HepG2 (cell line): ENCODE data around the gene DNAAF3. TPM values are rescaled to one million over a fixed set of nuclear protein-coding genes. Genes with fewer than 3 reads are reported as not detected.

ENCODE experiments used
- ATF5 ChIP-seq: sonication (generic); formaldehyde crosslinking; IDR thresholded peaks from 2 replicates; pipeline ENCODE4 v1.4.0; 2020; ENCODE audit warnings: mild to moderate bottlenecking, low read depth, missing genetic modification reagents
- CBX2 ChIP-seq, 2 experiments: fragments of 200-600 bp in 1 of 2; sonication (generic); formaldehyde crosslinking in 1 of 2; IDR thresholded peaks; 2 replicates each; pipeline versions ENCODE4 v1.7.0 to v1.8.1; 2018 to 2022; ENCODE audit warnings: low read depth in 2 of 2, low read length in 1 of 2, mild to moderate bottlenecking in 1 of 2, missing genetic modification reagents in 1 of 2
- EHMT2 ChIP-seq: fragments of 200-600 bp; sonication (generic); IDR thresholded peaks from 2 replicates; pipeline ENCODE4 v1.7.0; 2017; ENCODE audit warnings: antibody characterized with exemption, low read depth, low read length, borderline replicate concordance
- FOXM1 ChIP-seq: sonication (generic); formaldehyde crosslinking; IDR thresholded peaks from 2 replicates; pipeline ENCODE4 v1.5.0; 2020; ENCODE audit warnings: missing genetic modification reagents
- HOXA5 ChIP-seq: sonication (generic); formaldehyde crosslinking; IDR thresholded peaks from 2 replicates; pipeline ENCODE4 v1.4.0; 2020; ENCODE audit warnings: missing genetic modification reagents
- KLF16 ChIP-seq, 2 experiments: sonication (generic) in 1 of 2; formaldehyde crosslinking in 1 of 2; IDR thresholded peaks; 2 replicates each; pipeline versions ENCODE4 v1.6.1 to v1.8.0; 2016 to 2023; ENCODE audit warnings: missing genetic modification reagents in 2 of 2, missing compliant biosample characterization in 1 of 2
- RCOR2 ChIP-seq: IDR thresholded peaks from 2 replicates; pipeline ENCODE4 v1.6.1; 2016; ENCODE audit warnings: missing biosample characterization, missing genetic modification reagents
- RORA ChIP-seq: sonication (generic); formaldehyde crosslinking; IDR thresholded peaks from 2 replicates; pipeline ENCODE4 v1.5.0; 2020; ENCODE audit warnings: mild to moderate bottlenecking, missing genetic modification reagents, moderate library complexity
- SMYD3 ChIP-seq: sonication (generic); formaldehyde crosslinking; IDR thresholded peaks from 2 replicates; pipeline ENCODE4 v1.8.1; 2023; ENCODE audit warnings: mild to moderate bottlenecking, missing genetic modification reagents
- STAG1 ChIP-seq: sonication (generic); formaldehyde crosslinking; IDR thresholded peaks from 2 replicates; pipeline ENCODE4 v1.4.0; 2020; ENCODE audit warnings: missing genetic modification reagents
- ZNF180 ChIP-seq: sonication (generic); formaldehyde crosslinking; IDR thresholded peaks from 2 replicates; pipeline ENCODE4 v1.4.0; 2020; ENCODE audit warnings: low read depth, missing genetic modification reagents, borderline replicate concordance
- ZNF256 ChIP-seq: sonication (generic); formaldehyde crosslinking; conservative IDR thresholded peaks from 2 replicates; pipeline ENCODE4 v1.4.0; 2020; ENCODE audit warnings: missing genetic modification reagents
- ZNF33A ChIP-seq: sonication (generic); formaldehyde crosslinking; IDR thresholded peaks from 2 replicates; pipeline ENCODE4 v1.5.1; 2020; ENCODE audit warnings: missing genetic modification reagents, mild to moderate bottlenecking, moderate library complexity, borderline replicate concordance
- ZNF383 ChIP-seq: sonication (generic); formaldehyde crosslinking; IDR thresholded peaks from 2 replicates; pipeline ENCODE4 v1.4.0; 2020; ENCODE audit warnings: missing genetic modification reagents, mild to moderate bottlenecking, borderline replicate concordance
- ZNF652 ChIP-seq: IDR thresholded peaks from 2 replicates; pipeline ENCODE4 v1.6.1; 2016; ENCODE audit warnings: low read depth, borderline replicate concordance
- polyA plus RNA-seq, 8 experiments: library from polyadenylated mRNA; depleted of rRNA in 3 of 8; stranded (reverse) in 7 of 8; unstranded in 1 of 8; fragments of >200 nt; fragmentation: Illumina TruSeq in 4 of 8; extraction: Trizol in 4 of 8; gene quantifications; 2 replicates each; pipeline versions ENCODE4 v1.2.1 to v1.2.3, GENCODE V29; 2011 to 2016; ENCODE audit warnings: low read depth in 4 of 8, missing spikeins in 1 of 8, mixed read lengths in 1 of 8; ENCODE audit not compliant: insufficient read depth in 1 of 8
- total RNA-seq, 5 experiments: library from RNA; depleted of rRNA; stranded (reverse); fragments of >200 nt; fragmentation: Illumina TruSeq; extraction: Trizol; gene quantifications; 2 replicates each; pipeline ENCODE4 v1.2.3, GENCODE V29; 2016; ENCODE audit warnings: low read depth in 1 of 5
- TF ChIP-seq, protein P1 (sequence below): sonication (generic); formaldehyde crosslinking; IDR thresholded peaks from 2 replicates; pipeline ENCODE4 v1.4.0; 2020; ENCODE audit warnings: missing genetic modification reagents, low read depth, mild to moderate bottlenecking, borderline replicate concordance
- TF ChIP-seq, protein P2 (sequence below): sonication (generic); formaldehyde crosslinking; IDR thresholded peaks from 2 replicates; pipeline ENCODE4 v1.5.0; 2020; ENCODE audit warnings: mild to moderate bottlenecking, missing genetic modification reagents, borderline replicate concordance
- TF ChIP-seq, protein P3 (sequence below), 2 experiments: sonication (generic) in 1 of 2; formaldehyde crosslinking in 1 of 2; IDR thresholded peaks; 2 replicates each; pipeline versions ENCODE4 v1.4.0 to v1.6.1; 2018 to 2020; ENCODE audit warnings: missing genetic modification reagents in 2 of 2, borderline replicate concordance in 1 of 2, low read depth in 1 of 2, mild to moderate bottlenecking in 1 of 2, missing biosample characterization in 1 of 2
- TF ChIP-seq, protein P4 (sequence below): sonication (generic); formaldehyde crosslinking; IDR thresholded peaks from 2 replicates; pipeline ENCODE4 v1.8.1; 2023; ENCODE audit warnings: mild to moderate bottlenecking, missing genetic modification reagents, borderline replicate concordance

The DNAAF3 gene
- total and polyA plus RNA-seq, 2 of the 13 experiments (the other 11 are each of a cell fraction or from before 2014, with no cell fraction given), result 0.30 to 0.40 TPM

- TF ChIP-seq ZNF180 (CRISPR knock-in tag) (no peak), EHMT2 (no peak), RCOR2 (CRISPR knock-in tag) (no peak), ATF5 (no peak), FOXM1 (no peak), ZNF652 (CRISPR knock-in tag) (no peak), ZNF33A (CRISPR knock-in tag) (no peak), CBX2 (IDR thresholded peaks at IDR 0.05; ENCODE audit: low read depth, low read length) (no peak), CBX2 (CRISPR knock-in tag; IDR thresholded peaks at IDR 0.05; ENCODE audit: low read depth) (no peak), ZNF256 (CRISPR knock-in tag) (no peak), RORA (CRISPR knock-in tag) (no peak), STAG1 (CRISPR knock-in tag) (no peak), HOXA5 (no peak), ZNF383 (no peak), KLF16 (CRISPR knock-in tag; IDR thresholded peaks at IDR 0.05) (no peak), SMYD3 (no peak)
- TF ChIP-seq, protein P1, sequence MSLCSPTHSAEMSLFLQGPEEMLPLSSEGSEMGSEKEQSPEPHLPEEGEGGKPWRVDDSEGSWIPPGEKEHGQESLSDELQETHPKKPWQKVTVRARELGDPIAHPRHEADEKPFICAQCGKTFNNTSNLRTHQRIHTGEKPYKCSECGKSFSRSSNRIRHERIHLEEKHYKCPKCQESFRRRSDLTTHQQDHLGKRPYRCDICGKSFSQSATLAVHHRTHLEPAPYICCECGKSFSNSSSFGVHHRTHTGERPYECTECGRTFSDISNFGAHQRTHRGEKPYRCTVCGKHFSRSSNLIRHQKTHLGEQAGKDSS, result 0 out of 2 replicates have a peak, but pooled peaks have one; percentile 35
- TF ChIP-seq, protein P2, sequence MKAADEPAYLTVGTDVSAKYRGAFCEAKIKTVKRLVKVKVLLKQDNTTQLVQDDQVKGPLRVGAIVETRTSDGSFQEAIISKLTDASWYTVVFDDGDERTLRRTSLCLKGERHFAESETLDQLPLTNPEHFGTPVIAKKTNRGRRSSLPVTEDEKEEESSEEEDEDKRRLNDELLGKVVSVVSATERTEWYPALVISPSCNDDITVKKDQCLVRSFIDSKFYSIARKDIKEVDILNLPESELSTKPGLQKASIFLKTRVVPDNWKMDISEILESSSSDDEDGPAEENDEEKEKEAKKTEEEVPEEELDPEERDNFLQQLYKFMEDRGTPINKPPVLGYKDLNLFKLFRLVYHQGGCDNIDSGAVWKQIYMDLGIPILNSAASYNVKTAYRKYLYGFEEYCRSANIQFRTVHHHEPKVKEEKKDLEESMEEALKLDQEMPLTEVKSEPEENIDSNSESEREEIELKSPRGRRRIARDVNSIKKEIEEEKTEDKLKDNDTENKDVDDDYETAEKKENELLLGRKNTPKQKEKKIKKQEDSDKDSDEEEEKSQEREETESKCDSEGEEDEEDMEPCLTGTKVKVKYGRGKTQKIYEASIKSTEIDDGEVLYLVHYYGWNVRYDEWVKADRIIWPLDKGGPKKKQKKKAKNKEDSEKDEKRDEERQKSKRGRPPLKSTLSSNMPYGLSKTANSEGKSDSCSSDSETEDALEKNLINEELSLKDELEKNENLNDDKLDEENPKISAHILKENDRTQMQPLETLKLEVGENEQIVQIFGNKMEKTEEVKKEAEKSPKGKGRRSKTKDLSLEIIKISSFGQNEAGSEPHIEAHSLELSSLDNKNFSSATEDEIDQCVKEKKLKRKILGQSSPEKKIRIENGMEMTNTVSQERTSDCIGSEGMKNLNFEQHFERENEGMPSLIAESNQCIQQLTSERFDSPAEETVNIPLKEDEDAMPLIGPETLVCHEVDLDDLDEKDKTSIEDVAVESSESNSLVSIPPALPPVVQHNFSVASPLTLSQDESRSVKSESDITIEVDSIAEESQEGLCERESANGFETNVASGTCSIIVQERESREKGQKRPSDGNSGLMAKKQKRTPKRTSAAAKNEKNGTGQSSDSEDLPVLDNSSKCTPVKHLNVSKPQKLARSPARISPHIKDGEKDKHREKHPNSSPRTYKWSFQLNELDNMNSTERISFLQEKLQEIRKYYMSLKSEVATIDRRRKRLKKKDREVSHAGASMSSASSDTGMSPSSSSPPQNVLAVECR, result no peak
- TF ChIP-seq, protein P3, sequence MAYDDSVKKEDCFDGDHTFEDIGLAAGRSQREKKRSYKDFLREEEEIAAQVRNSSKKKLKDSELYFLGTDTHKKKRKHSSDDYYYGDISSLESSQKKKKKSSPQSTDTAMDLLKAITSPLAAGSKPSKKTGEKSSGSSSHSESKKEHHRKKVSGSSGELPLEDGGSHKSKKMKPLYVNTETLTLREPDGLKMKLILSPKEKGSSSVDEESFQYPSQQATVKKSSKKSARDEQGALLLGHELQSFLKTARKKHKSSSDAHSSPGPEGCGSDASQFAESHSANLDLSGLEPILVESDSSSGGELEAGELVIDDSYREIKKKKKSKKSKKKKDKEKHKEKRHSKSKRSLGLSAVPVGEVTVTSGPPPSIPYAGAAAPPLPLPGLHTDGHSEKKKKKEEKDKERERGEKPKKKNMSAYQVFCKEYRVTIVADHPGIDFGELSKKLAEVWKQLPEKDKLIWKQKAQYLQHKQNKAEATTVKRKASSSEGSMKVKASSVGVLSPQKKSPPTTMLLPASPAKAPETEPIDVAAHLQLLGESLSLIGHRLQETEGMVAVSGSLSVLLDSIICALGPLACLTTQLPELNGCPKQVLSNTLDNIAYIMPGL (CRISPR knock-in tag; IDR thresholded peaks at IDR 0.05; ENCODE audit: borderline replicate concordance in 1 of 2, low read depth in 1 of 2), result 0 out of 4 replicates have a peak, but pooled peaks of 1 of the 2 experiments have one; percentile 18
- TF ChIP-seq, protein P4, sequence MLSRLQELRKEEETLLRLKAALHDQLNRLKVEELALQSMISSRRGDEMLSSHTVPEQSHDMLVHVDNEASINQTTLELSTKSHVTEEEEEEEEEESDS (CRISPR knock-in tag), result no peak
These were observed 43.5 kb upstream of the DNAAF3 start (continued) for GRCh38 chr19:55209693-55210472.
